AG04450 (cell line): ENCODE measurements around the gene FBXO7. TPM values are rescaled to one million over a fixed set of nuclear protein-coding genes. Genes with fewer than 3 reads are reported as not detected.
A peak's percentile ranks its signal among the peaks of the same experiment; 100 is the strongest.

Source experiments
- CTCF ChIA-PET: fragments of 300-600, 350-600 bp; formaldehyde crosslinking; extraction: SDS; loops from one replicate; lab custom pipeline; 2022; ENCODE audit warnings: antibody characterized with exemption, inconsistent platforms; lab: Charles Lee
- POLR2A ChIA-PET: fragments of 350-600 bp; formaldehyde crosslinking; extraction: SDS; loops from one replicate; lab custom pipeline; 2021; ENCODE audit warnings: antibody characterized with exemption, inconsistent platforms; lab: Yijun Ruan, JAX
- DNase-seq: peaks from one replicate; pipeline ENCODE4 v3.0.0-alpha.2; 2011; ENCODE audit warnings: low read depth, low spot score
- H3K27ac ChIP-seq: one replicate; pipeline ENCODE4 v1.5.1; 2012; ENCODE audit warnings: low read depth, low read length, control low read depth
- H3K27me3 ChIP-seq: one replicate; pipeline ENCODE4 v1.6.0; 2012; ENCODE audit warnings: low read length; ENCODE audit not compliant: control insufficient read depth, insufficient read depth
- H3K4me3 ChIP-seq: 2 replicates; pipeline ENCODE4 v1.5.1; 2011; ENCODE audit warnings: mild to moderate bottlenecking, low read depth, low read length, control low read depth
- H3K9me3 ChIP-seq: 2 replicates; pipeline ENCODE4 v1.5.1; 2012; ENCODE audit warnings: low read length; ENCODE audit not compliant: control insufficient read depth, insufficient read depth
- polyA minus RNA-seq: library from RNA; depleted of rRNA, polyadenylated mRNA; stranded (reverse); fragments of >200 nt; gene quantifications from 2 replicates; pipeline ENCODE4 v1.2.3, GENCODE V29; 2011; rRNA and poly(A)+ RNA removed
- polyA plus RNA-seq: library from polyadenylated mRNA; depleted of rRNA; stranded (reverse); fragments of >200 nt; gene quantifications from 2 replicates; pipeline ENCODE4 v1.2.3, GENCODE V29; 2011; rRNA removed
- TF ChIP-seq, protein P1 (sequence below): IDR thresholded peaks from 2 replicates; pipeline ENCODE4 v1.5.1; 2011; ENCODE audit warnings: low read depth, low read length, control low read depth, inconsistent platforms

Gene FBXO7
- polyA plus RNA-seq: 144 and 156 TPM in 2 replicates
- 105 and 119 TPM in 2 replicates for polyA minus RNA-seq

DNA sequence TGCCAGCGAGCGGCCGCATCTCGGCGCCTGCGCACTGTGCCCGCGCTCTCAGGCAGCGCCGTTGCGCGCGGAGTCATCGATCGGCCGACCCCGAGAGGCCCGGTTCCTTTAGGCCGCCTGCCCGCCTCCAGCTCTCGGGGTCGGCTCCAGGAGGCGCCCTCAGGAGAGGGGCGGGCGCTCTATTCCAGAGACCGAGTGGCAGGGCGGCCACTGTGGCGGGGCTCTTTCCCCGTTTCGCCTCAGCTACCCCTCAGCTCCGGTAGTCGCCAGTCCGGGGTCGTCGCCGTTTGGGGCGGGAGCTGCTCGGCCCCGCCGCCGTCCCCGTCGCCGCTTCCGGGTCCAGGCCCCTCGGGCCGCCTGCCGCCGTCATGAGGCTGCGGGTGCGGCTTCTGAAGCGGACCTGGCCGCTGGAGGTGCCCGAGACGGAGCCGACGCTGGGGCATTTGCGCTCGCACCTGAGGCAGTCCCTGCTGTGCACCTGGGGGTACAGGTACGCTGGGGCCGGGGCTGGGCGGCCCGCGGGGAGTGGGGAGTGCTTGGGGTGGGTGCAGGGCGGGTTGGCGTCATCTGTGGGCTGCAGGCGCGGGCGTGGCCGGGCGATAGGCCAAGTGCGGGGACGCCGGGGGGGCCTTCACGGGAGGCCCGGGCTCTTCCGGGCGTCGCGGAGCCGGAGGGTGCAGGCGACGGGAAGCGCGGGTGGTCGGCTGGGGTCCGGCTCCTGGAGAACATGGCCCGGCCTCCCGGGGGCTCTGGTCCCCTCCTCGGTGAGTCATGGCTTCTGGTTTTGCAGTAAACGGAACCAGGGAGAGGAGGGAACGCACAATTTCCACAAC, at the start of gene FBXO7:
FBXO7 (plus strand) TSS at position 177 of the 833 bp plus-strand sequence; CDS start at position 369, 192 bp downstream.
- Histone ChIP-seq H3K4me3 (peak within 1 kb of the TSS; percentile 90), H3K9me3 (no peaks in the 10 kb centered on the region), H3K27ac (peak within 1 kb of the TSS; percentile 90), H3K27me3 (no peaks in the 10 kb centered on the region)
- TF ChIP-seq, protein P1, sequence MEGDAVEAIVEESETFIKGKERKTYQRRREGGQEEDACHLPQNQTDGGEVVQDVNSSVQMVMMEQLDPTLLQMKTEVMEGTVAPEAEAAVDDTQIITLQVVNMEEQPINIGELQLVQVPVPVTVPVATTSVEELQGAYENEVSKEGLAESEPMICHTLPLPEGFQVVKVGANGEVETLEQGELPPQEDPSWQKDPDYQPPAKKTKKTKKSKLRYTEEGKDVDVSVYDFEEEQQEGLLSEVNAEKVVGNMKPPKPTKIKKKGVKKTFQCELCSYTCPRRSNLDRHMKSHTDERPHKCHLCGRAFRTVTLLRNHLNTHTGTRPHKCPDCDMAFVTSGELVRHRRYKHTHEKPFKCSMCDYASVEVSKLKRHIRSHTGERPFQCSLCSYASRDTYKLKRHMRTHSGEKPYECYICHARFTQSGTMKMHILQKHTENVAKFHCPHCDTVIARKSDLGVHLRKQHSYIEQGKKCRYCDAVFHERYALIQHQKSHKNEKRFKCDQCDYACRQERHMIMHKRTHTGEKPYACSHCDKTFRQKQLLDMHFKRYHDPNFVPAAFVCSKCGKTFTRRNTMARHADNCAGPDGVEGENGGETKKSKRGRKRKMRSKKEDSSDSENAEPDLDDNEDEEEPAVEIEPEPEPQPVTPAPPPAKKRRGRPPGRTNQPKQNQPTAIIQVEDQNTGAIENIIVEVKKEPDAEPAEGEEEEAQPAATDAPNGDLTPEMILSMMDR: peak; percentile 40
- POLR2A ChIA-PET: interaction anchor here (0.5 to 2.2 kb wide), 7 partner anchors 62 to 678 kb away, joined by 3 to 16 read pairs (median 4); partner anchors contain the start of gene TIMP3
- DNase-seq: peak; percentile 79
- CTCF ChIA-PET: interaction anchor here (0.6 to 4.1 kb wide), 17 partner anchors 11 to 527 kb away, joined by 3 to 33 read pairs (median 5); partner anchors contain the start of gene RTCB

DNA sequence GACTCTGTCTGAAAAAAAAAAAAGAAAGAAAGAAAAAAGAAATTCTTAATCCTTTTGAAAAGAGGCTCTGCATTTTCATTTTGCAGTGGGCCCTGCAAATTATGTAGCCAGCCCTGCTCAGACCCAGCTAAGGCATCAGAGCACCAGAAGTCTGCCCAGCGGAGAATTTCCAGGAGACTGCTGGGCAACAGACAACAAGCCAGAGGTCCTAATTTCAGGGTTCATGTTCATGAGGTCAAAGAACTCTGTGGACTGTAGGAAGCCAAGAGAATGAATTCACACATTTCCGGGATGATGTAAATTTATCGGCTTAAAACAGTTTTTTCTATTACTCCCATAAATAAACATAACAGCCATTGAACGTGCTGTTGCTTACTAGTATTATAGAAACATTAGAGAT, 47.7 kb upstream of the FBXO7 start:
- H3K4me3 ChIP-seq: no peak overlapping the region
- H3K9me3 ChIP-seq: no peaks in the 10 kb centered on the region
- no peak overlapping the region for H3K27ac ChIP-seq
- POLR2A ChIA-PET: no interaction called here
- no peak for DNase-seq
- CTCF ChIA-PET: interaction anchor here (0.7 kb wide), 1 partner anchor 9 kb away, joined by 3 read pairs; no protein-coding TSS in a partner anchor
- peaks cover 6% of the 10 kb centered on the region for H3K27me3 ChIP-seq
- TF ChIP-seq, protein P1: no peak

DNA sequence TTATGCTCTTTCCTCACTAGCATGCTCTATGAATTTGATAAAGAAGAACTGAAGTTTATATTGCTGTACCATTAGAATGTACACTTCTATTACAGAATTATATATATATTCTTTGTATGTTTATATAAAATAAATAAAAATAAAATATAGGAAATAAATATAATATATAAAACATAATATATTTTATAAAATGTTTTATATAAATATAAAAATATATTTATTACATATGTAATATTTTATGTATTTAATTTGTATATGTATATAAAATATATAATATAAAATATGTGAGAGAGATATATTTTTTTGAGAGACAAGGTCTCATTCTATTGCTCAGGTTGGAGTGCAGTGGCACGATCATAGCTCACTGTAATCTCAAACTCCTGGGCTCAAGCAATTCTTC, 44.3 kb upstream of the FBXO7 start:
- peaks cover 6% of the 10 kb centered on the region for H3K27me3 ChIP-seq
- TF ChIP-seq, protein P1: no peak
- H3K4me3 ChIP-seq: no peak overlapping the region
- CTCF ChIA-PET: interaction anchor here (1.6 kb wide), 1 partner anchor 18 kb away, joined by 3 read pairs; the partner anchor contains the start of gene RTCB
- no peak for DNase-seq
- POLR2A ChIA-PET: no interaction called here
- no peak overlapping the region for H3K27ac ChIP-seq
- H3K9me3 ChIP-seq: no peaks in the 10 kb centered on the region

DNA sequence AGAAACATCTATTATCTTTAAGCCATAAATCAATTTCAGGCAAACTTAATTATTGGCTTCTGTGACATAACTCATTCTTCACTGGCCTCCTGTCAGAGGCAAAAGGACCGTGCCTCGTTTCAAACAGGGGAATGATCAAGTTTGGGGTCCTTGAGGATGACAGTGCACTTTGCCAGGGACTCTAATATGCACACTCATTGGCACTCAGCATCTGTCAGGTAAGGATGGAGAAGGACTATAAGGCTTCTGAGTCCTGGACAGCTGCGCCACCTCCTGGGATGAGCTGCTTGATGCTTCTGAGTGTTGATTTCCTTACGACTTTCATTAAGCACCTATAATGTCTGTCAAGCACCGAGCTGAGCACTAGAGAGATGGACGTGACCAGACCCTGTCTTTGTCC, 30.5 kb upstream of the FBXO7 start:
- TF ChIP-seq, protein P1: no peak; the same call in 1 of the 2 replicates
- CTCF ChIA-PET: no interaction called here
- Histone ChIP-seq H3K27ac (no peak overlapping the region), H3K4me3 (no peak overlapping the region), H3K9me3 (no peaks in the 10 kb centered on the region), H3K27me3 (peaks cover 4% of the 10 kb centered on the region)
- DNase-seq: no peak
- POLR2A ChIA-PET: no interaction called here

DNA sequence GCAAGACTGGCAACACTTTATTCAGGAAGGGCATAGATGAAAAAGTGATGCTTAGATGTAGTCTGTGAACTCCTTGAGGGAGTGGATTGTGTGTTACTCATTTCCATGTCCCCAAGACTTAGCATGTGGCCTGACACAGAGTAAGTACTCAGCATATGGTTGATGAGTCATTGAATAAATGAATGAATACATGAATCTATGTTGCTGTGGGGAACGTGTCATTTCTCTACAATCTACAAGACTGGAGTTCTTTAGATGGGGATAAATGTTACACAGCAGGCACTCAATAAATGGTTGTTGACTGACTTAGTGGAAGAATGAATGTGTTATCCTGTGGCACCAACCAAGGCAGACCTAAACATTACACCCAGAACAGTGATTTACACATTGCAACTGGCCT, 28.3 kb upstream of the FBXO7 start:
- ChIA-PET CTCF (no interaction called here), POLR2A (no interaction called here)
- Histone ChIP-seq H3K4me3 (no peak overlapping the region), H3K27ac (no peak overlapping the region), H3K27me3 (peaks cover 6% of the 10 kb centered on the region), H3K9me3 (no peaks in the 10 kb centered on the region)
- no peak for DNase-seq
- TF ChIP-seq, protein P1: no peak
